GM19438 (cell line): ENCODE data around the gene ENPP5.

Experiments
- ATAC-seq: cut with Tn5 transposase; IDR thresholded peaks from one replicate; pipeline ENCODE4 v1.9.1; 2021; ENCODE audit warnings: low read depth; ENCODE audit not compliant: unreplicated experiment

ENPP5 gene

GRCh38 chr6:46115634-46116033 is 55.1 kb downstream of the ENPP5 start:
- ATAC-seq: no peak

GRCh38 chr6:46113370-46113769 is 57.4 kb downstream of the ENPP5 start:
- ATAC-seq: no peak
